Activated CD8-positive, alpha-beta T cell treated with anti-CD3 and anti-CD28 coated beads for 36 hours (primary cell): Measurements from ENCODE around the gene RHOT1. TPM values are rescaled to one million over a fixed set of nuclear protein-coding genes. Genes with fewer than 3 reads are reported as not detected.

Experiments
- ATAC-seq: fragments of 200-7000 bp; cut with Tn5 transposase; one replicate; pipeline ENCODE4 v1.10.0; 2021; ENCODE audit warnings: mild to moderate bottlenecking, moderate library complexity
- CTCF ChIA-PET: fragments of 350-600 bp; sonication (Branson Sonifier 250); formaldehyde crosslinking; loops from one replicate; lab custom pipeline; 2021; ENCODE audit warnings: antibody characterized with exemption; lab: Charles Lee
- POLR2A ChIA-PET: fragments of 350-600 bp; sonication (Branson Sonifier 250); formaldehyde crosslinking; loops from one replicate; lab custom pipeline; 2021; ENCODE audit warnings: antibody characterized with exemption; lab: Charles Lee
- DNase-seq: peaks from one replicate; pipeline ENCODE4 v3.0.0-alpha.2; 2020
- H3K27ac Mint-ChIP-seq: one replicate; pipeline ENCODE4 v1.8.0; 2021; ENCODE audit warnings: mild to moderate bottlenecking, mixed read lengths
- H3K27me3 Mint-ChIP-seq: one replicate; pipeline ENCODE4 v1.8.0; 2021; ENCODE audit warnings: mixed read lengths
- H3K36me3 Mint-ChIP-seq: one replicate; pipeline ENCODE4 v1.8.0; 2021; ENCODE audit warnings: low read depth, mixed read lengths
- H3K4me1 Mint-ChIP-seq: one replicate; pipeline ENCODE4 v1.8.0; 2021; ENCODE audit warnings: low read depth, mixed read lengths
- H3K4me3 Mint-ChIP-seq: one replicate; pipeline ENCODE4 v1.8.0; 2021; ENCODE audit warnings: mild to moderate bottlenecking, moderate library complexity, mixed read lengths
- H3K9me3 Mint-ChIP-seq: one replicate; pipeline ENCODE4 v1.8.0; 2021; ENCODE audit warnings: mixed read lengths
- CTCF ChIP-seq: fragments of 200-600 bp; IDR thresholded peaks from one replicate; pipeline ENCODE4 v1.8.0; 2022; ENCODE audit warnings: antibody characterized with exemption, mild to moderate bottlenecking
- intact Hi-C: fragments of 100-400 bp; cut with micrococcal nuclease; formaldehyde crosslinking; loops from one replicate; pipeline ENCODE4 v1.10.0; 2022
- total RNA-seq, 2 experiments: library from RNA; stranded (reverse); gene quantifications; one replicate each; pipeline ENCODE4 v1.2.3, GENCODE V29; 2021

The RHOT1 gene
- total RNA-seq, 2 experiments from 2014 or later, result 25.8 to 27.2 TPM

GRCh38 chr17:32267690-32268205 lies 125.4 kb downstream of the RHOT1 start:
- ChIA-PET CTCF (no interaction called here), POLR2A (no interaction called here)
- intact Hi-C loops, result no loop called here
- no peaks in the 10 kb centered on the region for H3K9me3 Mint-ChIP-seq
- ATAC-seq (peak; percentile 24), DNase-seq (peak; percentile 37)
- peaks cover 12% of the 10 kb centered on the region for H3K4me1 Mint-ChIP-seq
- H3K27ac Mint-ChIP-seq, result no peak overlapping the region
- H3K27me3 Mint-ChIP-seq, result peaks cover 68% of the 10 kb centered on the region
- no peak overlapping the region for H3K4me3 Mint-ChIP-seq
- TF ChIP-seq CTCF, result no peak
- no peaks in the 10 kb centered on the region for H3K36me3 Mint-ChIP-seq

DNA sequence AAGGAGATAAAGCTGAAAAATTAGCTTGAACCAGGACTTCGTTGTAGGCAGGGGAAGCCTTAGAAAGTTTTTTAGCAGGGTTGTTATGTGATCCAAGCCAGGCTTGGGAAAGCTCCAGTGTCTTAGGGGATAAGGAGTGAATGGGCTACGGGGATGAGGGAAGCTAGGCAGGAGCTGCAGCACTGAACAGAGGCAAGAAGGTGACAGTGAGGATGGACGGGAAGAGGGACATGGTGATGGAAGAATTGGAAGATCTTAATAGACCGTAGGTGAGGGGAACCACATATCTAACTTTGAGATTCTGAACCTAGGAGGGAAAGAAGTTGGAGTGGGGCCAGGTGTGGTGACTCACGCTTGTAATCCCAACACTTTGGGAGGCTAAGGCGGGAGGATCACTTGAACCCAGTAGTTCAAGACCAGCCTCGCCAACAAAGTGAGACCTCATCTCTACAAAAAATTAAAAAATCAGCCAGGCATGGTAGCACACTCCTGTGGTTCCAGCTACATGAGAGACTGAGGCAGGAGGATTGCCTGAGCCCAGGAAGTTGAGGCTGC lies 126.5 kb downstream of the RHOT1 start:
- Mint-ChIP-seq H3K36me3 (no peaks in the 10 kb centered on the region), H3K4me1 (peaks cover 12% of the 10 kb centered on the region), H3K27me3 (peaks cover 67% of the 10 kb centered on the region), H3K4me3 (no peak overlapping the region), H3K27ac (no peak overlapping the region), H3K9me3 (no peaks in the 10 kb centered on the region)
- ATAC-seq, result no peak
- no peak for TF ChIP-seq CTCF
- no peak for DNase-seq
- CTCF ChIA-PET, result no interaction called here
- intact Hi-C loops, result no loop called here
- POLR2A ChIA-PET, result no interaction called here

DNA sequence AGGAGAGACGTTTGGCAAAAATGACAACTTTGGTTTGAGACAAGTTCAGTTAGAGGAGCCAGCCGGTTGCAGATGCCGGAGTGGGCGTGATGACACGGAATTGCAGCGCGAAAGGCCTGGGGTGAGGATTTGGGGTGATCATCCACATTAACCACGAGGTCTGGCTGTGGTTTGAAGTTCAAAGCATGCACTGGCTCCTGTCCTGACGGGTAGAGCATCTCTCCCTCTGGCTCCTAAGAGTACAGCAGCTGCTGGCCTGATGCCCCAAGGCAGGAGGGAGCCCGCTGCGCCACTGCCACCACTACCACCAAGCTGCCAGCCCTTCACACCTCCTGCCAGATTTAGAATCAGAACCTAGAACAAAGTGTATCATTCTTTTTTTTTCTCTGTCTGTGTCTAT lies 127.1 kb downstream of the RHOT1 start:
- H3K4me1 Mint-ChIP-seq, result peaks cover 12% of the 10 kb centered on the region
- H3K9me3 Mint-ChIP-seq, result no peaks in the 10 kb centered on the region
- H3K27me3 Mint-ChIP-seq, result peaks cover 67% of the 10 kb centered on the region
- POLR2A ChIA-PET, result no interaction called here
- TF ChIP-seq CTCF, result no peak
- intact Hi-C loops, result no loop called here
- CTCF ChIA-PET, result no interaction called here
- no peaks in the 10 kb centered on the region for H3K36me3 Mint-ChIP-seq
- ATAC-seq (no peak), DNase-seq (no peak)
- no peak overlapping the region for H3K27ac Mint-ChIP-seq
- no peak overlapping the region for H3K4me3 Mint-ChIP-seq

DNA sequence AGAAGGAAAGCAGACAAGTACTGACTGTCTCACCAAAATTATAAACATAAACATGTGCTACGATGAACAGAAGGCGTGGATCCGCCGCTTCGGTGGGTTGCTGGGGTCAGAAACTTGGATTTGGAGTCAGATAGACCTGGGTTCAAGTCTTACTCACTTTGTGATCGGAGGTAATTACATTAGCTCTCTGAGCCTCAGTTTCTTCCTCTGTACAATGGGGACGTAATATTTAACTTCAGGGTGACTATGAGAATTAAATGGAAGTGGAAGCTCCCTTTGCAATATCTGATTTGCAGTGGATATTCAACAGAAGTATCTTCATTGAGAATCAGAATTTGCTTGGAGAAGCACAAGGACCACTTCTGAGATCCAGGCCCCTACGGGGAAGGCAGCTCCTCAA lies 129.5 kb downstream of the RHOT1 start:
- H3K4me1 Mint-ChIP-seq, result peaks cover 10% of the 10 kb centered on the region
- no peak for DNase-seq
- H3K9me3 Mint-ChIP-seq, result no peaks in the 10 kb centered on the region
- ChIA-PET CTCF (interaction anchor here (1.3 to 1.9 kb wide), 3 partner anchors 11 to 47 kb away, joined by 3 to 5 read pairs (median 3); no protein-coding TSS in a partner anchor), POLR2A (interaction anchor here (1.4 kb wide), 1 partner anchor 14 kb away, joined by 3 read pairs; no protein-coding TSS in a partner anchor)
- TF ChIP-seq CTCF, result no peak
- no peak overlapping the region for H3K4me3 Mint-ChIP-seq
- H3K27me3 Mint-ChIP-seq, result peaks cover 59% of the 10 kb centered on the region
- intact Hi-C loops, result no loop called here
- ATAC-seq, result no peak
- H3K36me3 Mint-ChIP-seq, result no peaks in the 10 kb centered on the region
- no peak overlapping the region for H3K27ac Mint-ChIP-seq

GRCh38 chr17:32274101-32274500 lies 131.8 kb downstream of the RHOT1 start:
- no peaks in the 10 kb centered on the region for H3K36me3 Mint-ChIP-seq
- TF ChIP-seq CTCF, result no peak
- intact Hi-C loops, result no loop called here
- peaks cover 40% of the 10 kb centered on the region for H3K27me3 Mint-ChIP-seq
- H3K27ac Mint-ChIP-seq, result no peak overlapping the region
- POLR2A ChIA-PET, result interaction anchor here (1.1 kb wide), 1 partner anchor 18 kb away, joined by 3 read pairs; no protein-coding TSS in a partner anchor
- H3K4me3 Mint-ChIP-seq, result no peak overlapping the region
- CTCF ChIA-PET, result no interaction called here
- DNase-seq (no peak), ATAC-seq (no peak)
- no peaks in the 10 kb centered on the region for H3K9me3 Mint-ChIP-seq
- no peaks in the 10 kb centered on the region for H3K4me1 Mint-ChIP-seq
